Measurements from ENCODE around the gene BICRA.
"Not testable (repeated sequence)": the region's sequence is repeated elsewhere in the genome, so short reads cannot be mapped to it uniquely, and the experiment has no call there.

BICRA gene

GRCh38 chr19:47631681-47632446, 22.9 kb downstream of the BICRA start:
- DNase-seq (ENCODE audit: low spot score) = no peak

GRCh38 chr19:47633517-47633916, 24.6 kb downstream of the BICRA start:
- DNase-seq (ENCODE audit: low spot score) = no peak

GRCh38 chr19:47633996-47634395, 25.1 kb downstream of the BICRA start:
- no peak for DNase-seq (ENCODE audit: low spot score)

GRCh38 chr19:47635152-47635754, 26.3 kb downstream of the BICRA start:
- not testable (repeated sequence) for DNase-seq (ENCODE audit: low spot score)

- DNase-seq (ENCODE audit: low spot score) = no peak
Observed at GRCh38 chr19:47637550-47637949, 28.6 kb downstream of the BICRA start.

- no peak for DNase-seq (ENCODE audit: low spot score)
Observed at GRCh38 chr19:47641891-47642485, 33.1 kb downstream of the BICRA start.

- no peak for DNase-seq (ENCODE audit: low spot score)
Observed at GRCh38 chr19:47643281-47643680, 34.3 kb downstream of the BICRA start.

- no peak for DNase-seq (ENCODE audit: low spot score)
Observed at GRCh38 chr19:47644199-47644598, 35.3 kb downstream of the BICRA start.

- DNase-seq (ENCODE audit: low spot score) = no peak
Observed at GRCh38 chr19:47644743-47645482, 36.0 kb downstream of the BICRA start.

- DNase-seq (ENCODE audit: low spot score) = no peak
Observed at GRCh38 chr19:47646924-47647323, 38.0 kb downstream of the BICRA start.

- DNase-seq (ENCODE audit: low spot score) = no peak
Observed at GRCh38 chr19:47649588-47649987, 40.7 kb downstream of the BICRA start.

- no peak for DNase-seq (ENCODE audit: low spot score)
Observed at GRCh38 chr19:47650700-47651099, 41.8 kb downstream of the BICRA start.

- DNase-seq (ENCODE audit: low spot score) = no peak
Observed at GRCh38 chr19:47651132-47651531, 42.2 kb downstream of the BICRA start.

GRCh38 chr19:47651691-47652090, 42.8 kb downstream of the BICRA start:
- no peak for DNase-seq (ENCODE audit: low spot score)

- no peak for DNase-seq (ENCODE audit: low spot score)
Observed at GRCh38 chr19:47652285-47652684, 43.4 kb downstream of the BICRA start.

- no peak for DNase-seq (ENCODE audit: low spot score)
Observed at GRCh38 chr19:47653856-47654255, 44.9 kb downstream of the BICRA start.

GRCh38 chr19:47657719-47658118, 48.8 kb downstream of the BICRA start:
- no peak for DNase-seq (ENCODE audit: low spot score)

GRCh38 chr19:47658431-47659348, 49.8 kb downstream of the BICRA start:
- DNase-seq (ENCODE audit: low spot score) = no peak

GRCh38 chr19:47660435-47660832, 51.5 kb downstream of the BICRA start:
- DNase-seq (ENCODE audit: low spot score) = no peak

GRCh38 chr19:47661161-47661560, 52.2 kb downstream of the BICRA start:
- no peak for DNase-seq (ENCODE audit: low spot score)

- DNase-seq (ENCODE audit: low spot score) = no peak
Observed at GRCh38 chr19:47661611-47662010, 52.7 kb downstream of the BICRA start.

All from kidney capillary endothelial cell (primary cell).